Right renal cortex interstitium (tissue), 3 donors: Measurements from ENCODE around the gene NOP16. TPM values are rescaled to one million over a fixed set of nuclear protein-coding genes. Genes with fewer than 3 reads are reported as not detected.

Source experiments
- DNase-seq, 3 donors: peaks; one replicate each; pipeline ENCODE4 v3.0.0-alpha.2; 2013; ENCODE audit warnings: low read depth in 3 of 3, low spot score in 2 of 3
- polyA plus RNA-seq, 3 donors: library from polyadenylated mRNA; unstranded; fragments of 120-200 nt; gene quantifications; one replicate each; pipeline ENCODE4 v1.2.1, GENCODE V29; 2013; ENCODE audit not compliant: insufficient read length in 3 of 3

Gene NOP16, protein sequence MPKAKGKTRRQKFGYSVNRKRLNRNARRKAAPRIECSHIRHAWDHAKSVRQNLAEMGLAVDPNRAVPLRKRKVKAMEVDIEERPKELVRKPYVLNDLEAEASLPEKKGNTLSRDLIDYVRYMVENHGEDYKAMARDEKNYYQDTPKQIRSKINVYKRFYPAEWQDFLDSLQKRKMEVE
- polyA plus RNA-seq, result 10 to 100 TPM; 25.4 to 27.9 (median 27.2) TPM

DNA sequence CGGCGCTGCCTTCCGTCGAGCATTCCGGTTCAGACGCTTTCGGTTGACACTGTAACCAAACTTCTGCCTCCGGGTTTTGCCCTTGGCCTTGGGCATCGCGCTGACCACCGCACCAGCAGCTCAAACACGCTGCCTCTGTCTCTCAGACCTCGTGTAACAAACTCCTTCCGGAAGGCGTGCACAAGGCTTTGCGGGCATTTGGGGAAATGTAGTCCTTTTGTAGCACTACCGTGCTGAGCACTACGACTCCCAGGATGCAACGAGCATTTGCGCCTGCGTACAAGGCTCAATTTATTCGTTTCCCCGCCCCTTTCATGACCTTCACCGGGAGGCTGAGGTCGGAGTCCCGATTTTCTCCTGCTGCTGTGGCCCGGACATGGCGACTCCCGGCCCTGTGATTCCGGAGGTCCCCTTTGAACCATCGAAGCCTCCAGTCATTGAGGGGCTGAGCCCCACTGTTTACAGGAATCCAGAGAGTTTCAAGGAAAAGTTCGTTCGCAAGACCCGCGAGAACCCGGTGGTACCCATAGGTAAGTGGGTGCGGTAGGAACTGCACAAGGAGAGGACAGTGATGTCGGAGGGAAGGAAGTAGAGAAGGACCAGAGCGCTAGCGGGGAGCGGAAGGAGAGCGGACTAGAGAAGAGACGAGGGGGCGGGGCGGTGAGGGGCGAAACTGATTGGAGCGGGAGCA, at the start of gene NOP16, which contains the start of gene HIGD2A:
Gene NOP16, minus strand, starts transcription at position 155 of the 691 bp plus-strand sequence. Its CDS starts 59 bp downstream, at position 96.
Gene HIGD2A, plus strand, starts transcription at position 308 of the 691 bp plus-strand sequence. Its CDS starts 69 bp downstream, at position 377.
- peak; percentile 98 for DNase-seq

DNA sequence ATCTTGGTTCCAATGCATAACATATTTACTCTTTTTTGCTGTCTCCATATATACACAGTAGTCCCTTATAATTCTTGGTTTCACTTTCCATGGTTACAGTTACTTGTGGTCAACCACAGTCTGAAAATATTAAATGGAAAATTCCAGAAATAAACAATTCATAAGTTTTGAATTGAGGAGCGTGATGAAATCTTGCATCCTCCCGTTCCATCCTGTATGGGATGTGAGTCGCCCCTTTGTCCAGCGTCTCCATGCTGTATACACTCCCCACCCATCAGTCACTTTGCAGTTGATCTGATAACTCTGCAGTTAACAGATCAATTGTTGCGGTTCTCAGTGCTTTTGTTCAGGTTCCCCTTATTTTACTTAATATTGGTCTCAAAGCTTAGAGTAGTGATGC, 48.3 kb upstream of the NOP16 start:
- no peak for DNase-seq

DNA sequence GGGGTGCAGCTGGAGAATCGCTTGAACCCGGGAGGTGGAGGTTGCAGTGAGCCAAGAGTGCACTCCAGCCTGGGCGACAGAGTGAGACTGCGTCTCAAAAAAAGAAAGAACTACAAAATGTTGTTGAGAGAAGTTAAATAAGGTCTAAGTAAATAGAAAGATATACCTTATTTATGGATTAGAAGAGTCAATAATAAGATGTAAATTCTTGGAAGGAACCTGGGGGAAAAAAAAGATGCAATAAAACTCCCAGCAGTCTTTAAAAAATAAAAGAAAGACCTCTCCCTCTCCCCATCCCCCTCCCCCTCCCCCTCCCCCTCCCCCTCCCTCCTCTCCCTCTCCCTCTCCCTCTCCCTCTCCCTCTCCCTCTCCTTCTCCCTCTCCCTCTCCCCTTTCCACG, 44.3 kb upstream of the NOP16 start:
- no peak for DNase-seq

DNA sequence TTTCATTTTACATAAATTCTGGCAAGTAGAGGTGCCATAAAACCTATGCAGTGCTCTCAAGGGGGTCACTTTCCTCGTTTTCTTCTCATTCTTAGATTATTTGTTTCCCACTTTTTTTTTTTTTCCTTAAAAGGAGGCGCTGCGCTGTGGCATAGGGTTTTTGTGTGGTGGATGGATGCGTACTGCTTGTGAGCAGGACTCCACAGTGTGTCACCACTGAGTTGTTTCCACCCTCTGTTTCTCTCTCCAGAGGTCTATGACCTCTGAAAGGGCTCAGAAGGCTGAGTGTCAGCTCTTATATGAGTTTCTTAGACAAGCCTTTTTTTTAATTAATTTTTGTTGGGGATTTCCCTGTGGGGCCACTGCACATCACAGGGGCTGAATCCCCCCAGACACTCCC, 41.6 kb upstream of the NOP16 start:
- DNase-seq, result no peak

DNA sequence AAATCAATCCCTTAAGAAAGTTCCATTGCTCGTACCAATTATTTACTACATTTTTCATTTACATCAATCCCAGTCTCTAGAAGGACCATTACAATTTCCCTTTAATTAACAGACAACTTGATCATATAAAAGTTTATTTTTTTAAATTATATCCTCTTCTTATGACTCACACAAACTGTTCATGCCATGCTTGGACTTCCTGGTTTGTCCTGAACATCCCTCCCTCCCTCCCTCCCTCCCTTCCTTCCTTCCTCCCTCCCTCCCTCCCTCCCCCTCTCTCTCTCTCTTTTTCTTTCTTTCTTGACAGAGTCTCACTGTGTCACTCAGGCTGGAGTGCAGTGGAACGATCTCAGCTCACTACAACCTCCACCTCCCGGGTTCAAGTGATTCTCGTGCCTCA, 39.6 kb upstream of the NOP16 start:
- DNase-seq, result no peak

DNA sequence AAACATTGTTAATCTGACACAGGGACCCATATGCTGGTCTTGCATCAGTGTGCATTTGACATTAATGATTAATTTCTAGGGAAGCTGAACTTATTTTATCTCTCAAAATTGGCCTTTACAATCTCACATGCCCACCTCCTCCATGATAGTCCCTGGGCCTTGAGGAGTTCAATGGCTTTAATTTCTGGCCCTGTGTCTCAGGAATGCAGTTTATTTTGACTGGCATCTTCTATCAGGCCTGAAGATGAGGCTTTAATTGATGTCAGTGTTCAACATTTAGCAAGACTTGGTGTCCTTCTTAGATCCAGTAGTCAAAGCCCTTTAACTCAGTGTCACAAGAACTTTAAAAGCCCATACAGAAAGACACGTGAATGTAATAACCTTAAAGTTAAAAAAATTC, 38.5 kb upstream of the NOP16 start:
- no peak for DNase-seq

DNA sequence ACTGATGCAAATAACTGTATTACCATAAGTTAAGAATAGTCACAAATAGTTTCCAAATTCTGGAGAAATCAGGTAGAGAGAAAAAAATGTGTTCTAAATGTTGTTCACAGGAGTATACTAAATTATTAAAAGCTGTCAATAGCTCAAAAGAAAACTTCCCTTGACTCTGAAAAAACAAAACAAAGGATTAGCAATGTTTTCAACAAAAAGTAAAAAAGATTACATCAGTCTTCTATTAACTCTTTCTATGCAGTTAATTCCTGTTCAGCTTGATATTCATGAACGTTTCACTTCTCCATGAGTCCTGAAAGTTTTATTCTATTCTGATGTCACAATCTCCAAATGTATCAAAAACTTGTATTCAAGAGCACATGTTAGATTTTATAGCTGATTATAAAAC, 37.4 kb upstream of the NOP16 start:
- DNase-seq, result no peak

DNA sequence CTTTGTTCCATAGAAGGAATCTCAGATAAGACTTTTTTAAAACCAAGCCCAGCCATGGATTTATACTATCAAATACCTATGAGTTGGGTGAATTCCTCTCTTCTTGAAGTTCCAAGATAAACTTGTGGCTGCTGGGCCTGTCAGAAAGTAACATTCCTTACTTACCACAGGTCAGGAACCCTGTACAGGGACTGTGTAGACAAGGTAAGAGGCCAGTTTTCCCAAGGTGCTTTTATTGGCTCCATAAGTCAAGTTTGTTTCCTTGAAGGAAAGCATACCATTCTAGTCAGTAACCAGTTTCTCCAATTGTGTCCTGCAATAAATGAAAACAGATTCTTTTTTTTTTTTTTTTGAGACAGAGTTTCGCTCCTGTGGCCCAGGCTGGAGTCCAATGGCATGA, 36.7 kb upstream of the NOP16 start:
- no peak for DNase-seq

DNA sequence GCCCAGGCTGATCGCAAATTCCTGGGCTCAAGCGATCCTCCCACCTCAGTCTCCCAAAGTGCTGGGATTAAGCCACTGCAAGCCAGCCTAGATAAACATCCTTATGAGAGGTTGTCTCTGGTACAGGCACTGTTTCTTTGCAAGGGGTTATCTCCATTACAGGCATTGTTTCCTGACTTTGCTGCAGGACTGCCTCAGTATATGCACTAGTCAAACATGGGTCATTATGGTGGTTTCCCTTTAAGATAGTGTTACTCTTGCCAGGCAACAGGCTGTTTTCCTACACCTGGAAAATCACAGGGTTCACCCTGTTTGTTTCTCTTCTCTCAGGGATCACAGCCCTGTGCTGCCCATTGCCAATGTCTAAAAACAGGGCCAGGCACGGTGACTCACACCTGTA, 35.8 kb upstream of the NOP16 start:
- DNase-seq, result no peak

DNA sequence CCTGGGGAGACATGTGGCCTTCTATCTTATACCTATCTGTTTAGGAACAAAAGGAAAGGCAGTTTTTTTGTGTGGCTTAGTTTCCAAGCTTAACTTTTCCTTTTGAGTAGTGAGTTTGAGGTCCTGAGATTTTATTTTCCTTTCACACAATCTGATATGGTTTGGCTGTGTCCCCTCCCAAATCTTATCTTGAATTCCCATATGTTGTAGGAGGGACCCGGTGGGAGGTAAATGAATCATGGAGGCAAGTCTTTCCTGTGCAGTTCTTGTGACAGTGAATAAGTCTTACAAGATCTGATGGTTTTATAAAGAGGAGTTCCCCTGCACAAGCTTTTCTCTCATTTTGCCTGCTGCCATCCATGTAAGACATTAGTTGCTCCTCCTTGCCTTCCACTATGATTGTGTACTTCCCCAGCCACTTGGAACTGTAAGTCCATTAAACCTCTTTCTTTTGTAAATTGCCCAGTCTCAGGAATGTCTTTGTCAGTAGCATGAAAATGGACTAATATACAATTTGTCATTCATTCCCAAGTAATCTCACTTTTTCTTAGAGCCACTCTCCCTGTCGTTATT, 32.7 kb upstream of the NOP16 start:
- DNase-seq, result no peak

DNA sequence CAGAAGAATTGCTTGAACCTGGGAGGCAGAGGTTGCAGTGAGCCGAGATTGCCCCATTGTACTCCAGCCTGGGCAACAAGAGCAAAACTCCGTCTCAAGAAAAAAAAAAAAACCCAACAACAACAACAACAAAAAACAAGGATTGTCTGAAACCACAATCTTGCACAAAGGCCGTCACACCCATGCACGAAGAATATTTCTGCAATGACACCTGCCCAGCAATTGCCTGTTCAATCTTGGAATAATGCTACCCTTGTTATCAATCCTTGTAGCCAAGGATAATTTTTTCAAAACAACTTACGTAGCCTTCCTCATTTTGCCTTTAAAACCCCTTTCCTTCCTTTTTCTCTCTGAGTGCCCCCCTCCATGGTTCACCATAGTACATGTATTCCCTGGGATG, 31.7 kb upstream of the NOP16 start:
- no peak for DNase-seq

DNA sequence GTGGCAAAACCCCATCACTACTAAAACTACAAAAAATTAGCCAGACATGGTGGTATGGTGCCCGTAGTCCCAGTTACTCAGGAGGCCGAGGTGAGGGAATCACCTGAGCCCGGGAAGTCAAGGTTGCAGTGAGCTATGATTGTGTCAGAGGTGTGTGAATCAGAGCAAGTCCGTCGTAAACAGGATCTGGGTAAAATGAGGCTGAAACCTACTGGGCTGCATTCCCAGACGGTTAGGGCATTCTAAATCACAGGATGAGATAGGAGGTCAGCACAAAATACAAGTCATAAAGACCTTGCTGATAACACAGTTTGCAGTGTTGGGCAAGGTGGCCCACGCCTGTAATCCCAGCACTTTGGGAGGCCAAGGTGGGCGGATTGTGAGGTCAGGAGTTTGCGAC, 29.9 kb upstream of the NOP16 start:
- DNase-seq, result no peak

DNA sequence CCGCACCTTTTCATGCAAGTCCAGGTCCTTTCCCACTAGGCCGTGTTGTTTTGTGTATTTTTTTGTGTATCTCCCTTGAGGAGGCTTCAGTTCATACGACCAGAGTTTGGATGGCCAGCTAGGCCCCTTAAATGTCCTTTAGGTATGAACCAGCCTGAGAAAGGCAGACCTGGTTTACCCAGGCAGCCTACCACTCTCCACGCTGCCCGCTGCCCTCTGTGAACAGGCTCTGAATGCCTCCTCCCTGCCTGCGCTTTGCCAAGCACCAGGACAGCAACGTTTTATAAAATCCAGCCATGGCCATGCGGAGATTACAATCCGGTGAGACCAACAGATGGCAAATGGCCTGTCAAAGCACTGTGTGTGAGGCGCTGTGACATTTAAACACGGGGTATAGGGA, 28.6 kb upstream of the NOP16 start:
- no peak for DNase-seq

DNA sequence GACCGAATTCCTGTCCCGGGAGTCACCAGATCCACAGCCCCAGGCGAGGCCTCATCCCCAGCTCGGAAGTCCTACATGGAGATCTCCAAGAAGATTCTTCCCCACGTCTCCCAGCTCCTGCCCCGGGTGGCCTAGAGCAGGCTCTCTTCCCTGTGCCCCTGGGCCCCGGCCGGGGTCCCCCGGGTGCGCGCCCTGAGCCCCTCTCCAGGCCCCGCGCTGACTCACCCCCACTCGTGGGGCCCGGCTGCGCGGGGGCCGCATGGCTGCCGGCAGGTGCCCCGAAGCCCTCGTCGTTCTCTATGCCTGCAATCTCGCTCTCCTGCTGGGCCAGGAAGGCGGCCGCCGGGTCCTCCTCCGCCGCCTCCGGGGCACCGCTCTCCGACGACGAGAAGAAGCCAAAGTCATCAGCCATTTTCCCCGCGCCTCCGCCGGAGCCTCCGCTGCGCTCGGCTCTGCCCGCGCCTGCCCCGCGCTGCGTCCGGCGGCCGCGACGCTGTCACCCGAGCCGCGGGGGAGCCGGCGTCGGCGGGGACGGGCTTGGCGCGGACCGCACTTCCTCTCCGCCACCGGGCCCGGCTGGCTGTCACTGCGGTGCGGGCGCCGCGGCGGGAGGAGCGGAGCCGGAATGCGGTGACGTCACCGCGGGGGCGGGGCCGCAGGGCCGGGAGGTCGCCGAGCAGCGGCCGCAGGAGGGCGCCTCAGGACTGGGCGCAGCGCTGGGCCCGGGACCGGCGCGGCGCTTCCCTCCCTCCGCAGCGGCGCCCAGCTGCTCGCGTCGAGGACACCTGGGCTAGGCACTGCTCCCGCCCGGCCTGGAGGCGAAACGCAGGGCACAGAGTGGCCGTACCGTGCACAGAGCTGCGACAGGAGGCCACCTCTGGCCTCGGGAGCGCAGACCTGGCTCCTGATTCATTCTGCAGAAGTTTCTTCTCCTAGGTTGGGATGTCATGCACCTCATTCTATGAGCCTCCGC, 27.8 kb upstream of the NOP16 start, which contains the start of gene CLTB:
Gene CLTB, minus strand, starts transcription at position 588 of the 973 bp plus-strand sequence. Its CDS starts 176 bp downstream, at position 412.
- DNase-seq, result peak; percentile 67 to 80 (median 74)

DNA sequence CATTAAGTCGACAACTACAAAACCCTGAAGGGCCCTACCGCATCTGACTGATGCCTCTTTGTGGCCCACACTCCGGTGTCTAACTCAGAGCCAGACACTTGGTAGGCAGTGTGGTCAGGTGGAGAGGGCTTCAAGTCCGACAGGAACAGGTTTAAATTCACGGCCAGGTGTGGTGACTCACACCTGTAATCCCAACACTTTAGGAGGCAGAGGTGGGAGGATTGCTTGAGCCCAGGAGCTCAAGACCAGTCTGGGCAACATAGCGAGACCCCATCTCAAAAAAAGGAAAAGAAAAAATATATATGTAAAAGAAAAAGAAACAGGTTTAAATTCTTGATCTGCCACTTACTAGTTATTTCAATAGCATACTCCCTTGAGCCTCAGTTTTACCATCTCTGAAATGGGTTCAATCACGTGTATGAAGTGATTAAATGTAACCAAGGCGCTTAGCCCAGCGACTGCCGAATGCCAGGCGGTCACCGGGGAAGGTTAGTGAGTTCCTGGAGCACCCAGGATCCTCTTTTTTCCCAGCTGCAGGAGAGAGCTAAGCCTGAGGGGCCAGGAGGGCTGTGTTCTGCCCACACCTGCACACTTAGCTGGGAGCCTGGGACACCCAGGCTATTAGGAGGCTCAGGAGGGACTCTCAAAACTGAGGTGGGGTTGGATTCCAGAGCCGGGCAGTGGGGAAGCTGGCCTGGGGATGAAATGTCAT, 27.0 kb upstream of the NOP16 start:
- no peak for DNase-seq

DNA sequence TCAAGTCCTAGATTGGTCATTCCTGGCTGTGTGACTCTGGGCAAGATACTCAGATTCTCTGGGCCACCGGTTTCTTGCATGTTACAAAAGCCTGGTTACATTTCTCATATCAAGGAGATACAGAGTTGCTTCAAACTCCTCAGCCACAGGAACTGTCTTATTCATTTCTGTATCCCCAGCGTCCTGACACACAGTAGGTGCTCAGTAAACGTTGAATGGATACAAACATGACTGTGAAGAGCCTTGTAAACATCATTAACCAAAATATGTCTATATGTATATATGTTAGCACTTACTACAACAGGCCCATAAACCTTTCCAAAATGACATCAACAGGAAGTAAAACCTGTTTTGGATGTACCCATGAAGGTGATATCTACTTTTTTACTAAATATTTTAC, 26.3 kb upstream of the NOP16 start:
- DNase-seq, result no peak

DNA sequence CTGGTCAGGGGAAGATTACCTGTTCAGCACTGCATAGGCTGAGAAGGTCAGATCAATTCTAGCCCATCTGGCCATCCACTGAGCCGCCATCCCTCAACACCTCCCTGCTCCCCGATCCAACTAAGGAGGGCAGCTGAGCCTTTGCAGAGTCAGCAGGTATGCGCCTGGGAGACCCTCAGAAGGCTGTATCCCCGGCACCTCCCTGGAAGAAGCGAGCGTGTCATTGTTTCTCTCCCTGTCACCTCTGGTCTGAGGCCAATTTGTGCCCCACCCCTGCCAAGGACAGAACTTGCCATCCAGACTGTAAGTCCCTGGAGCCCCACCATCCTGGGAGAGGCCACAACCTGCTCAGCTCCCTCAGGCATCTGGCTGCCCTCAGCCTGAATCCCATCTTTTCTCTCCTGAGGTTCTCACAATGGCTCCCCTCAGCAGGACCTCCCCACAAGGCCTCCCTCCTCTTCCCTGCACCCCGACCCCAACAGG, 25.4 kb upstream of the NOP16 start:
- DNase-seq, result no peak

DNA sequence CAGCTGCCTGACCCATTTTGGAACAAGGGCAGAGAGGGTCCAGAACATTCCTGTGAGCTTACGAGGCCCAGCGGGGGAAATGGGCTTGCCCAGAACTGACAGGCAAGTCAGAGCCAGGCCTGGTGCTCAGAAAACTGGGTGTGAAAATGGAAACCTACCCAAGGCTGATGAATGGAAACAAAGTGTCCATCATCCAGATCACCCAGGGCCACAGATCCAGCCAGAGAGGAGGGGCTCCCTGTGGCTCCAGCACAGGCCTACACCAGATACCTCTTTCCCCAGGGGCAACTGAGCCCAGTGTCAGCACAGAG, 24.8 kb upstream of the NOP16 start:
- no peak for DNase-seq

DNA sequence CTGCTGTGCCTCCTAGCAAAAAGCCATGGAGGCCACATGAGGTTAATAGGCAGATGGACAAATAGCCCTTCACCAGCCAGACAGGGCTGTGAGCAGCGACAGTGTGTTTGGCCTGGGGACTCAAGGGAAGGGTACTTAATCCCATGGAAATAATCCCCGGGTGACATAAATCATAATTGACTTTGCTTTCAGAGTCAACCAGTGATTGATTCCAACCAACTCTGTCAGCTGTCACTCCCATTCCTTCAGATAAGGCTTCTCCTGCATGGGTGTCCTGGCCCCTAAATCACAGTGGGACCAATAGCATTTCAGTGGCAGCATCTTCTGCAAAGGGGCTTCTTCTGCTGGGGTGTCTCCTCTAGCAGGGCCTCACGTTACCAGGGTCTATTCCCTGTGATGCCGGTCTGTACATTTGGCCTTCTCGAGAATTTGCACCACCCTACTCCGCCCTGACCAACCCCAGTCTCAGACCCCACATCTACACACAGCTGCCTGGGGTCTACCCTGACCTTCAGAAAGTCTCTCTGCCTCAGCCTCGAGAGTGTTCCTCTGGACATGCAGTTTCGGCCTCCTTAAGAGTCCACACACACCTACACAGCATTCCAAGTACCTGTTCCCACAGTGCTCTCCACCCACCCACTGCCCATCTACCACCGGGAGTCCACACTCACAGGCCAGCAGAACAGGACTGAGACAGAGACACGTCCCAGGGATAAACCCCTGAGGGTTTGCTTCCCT, 24.3 kb upstream of the NOP16 start:
- DNase-seq, result no peak
